Astrocyte of the cerebellum (primary cell): ENCODE measurements around the gene GPR4.

Source experiments
- DNase-seq: peaks from one replicate; pipeline ENCODE4 v3.0.0-alpha.2; 2011; ENCODE audit warnings: low read depth
- H3K4me3 ChIP-seq: 2 replicates; pipeline ENCODE4 v1.5.1; 2011; ENCODE audit warnings: mild to moderate bottlenecking, low read depth, low read length, moderate library complexity
- in situ Hi-C: cut with HindIII; loops from 2 replicates; pipeline ENCODE4 v1.10.0; 2017; ENCODE audit warnings: low sequenced_read_pairs
- TF ChIP-seq, protein P1 (sequence below): IDR thresholded peaks from 2 replicates; pipeline ENCODE4 v1.5.1; 2012; ENCODE audit warnings: low read length, low read depth, moderate library complexity, mild to moderate bottlenecking; ENCODE audit errors: missing control alignments

GPR4 gene

DNA sequence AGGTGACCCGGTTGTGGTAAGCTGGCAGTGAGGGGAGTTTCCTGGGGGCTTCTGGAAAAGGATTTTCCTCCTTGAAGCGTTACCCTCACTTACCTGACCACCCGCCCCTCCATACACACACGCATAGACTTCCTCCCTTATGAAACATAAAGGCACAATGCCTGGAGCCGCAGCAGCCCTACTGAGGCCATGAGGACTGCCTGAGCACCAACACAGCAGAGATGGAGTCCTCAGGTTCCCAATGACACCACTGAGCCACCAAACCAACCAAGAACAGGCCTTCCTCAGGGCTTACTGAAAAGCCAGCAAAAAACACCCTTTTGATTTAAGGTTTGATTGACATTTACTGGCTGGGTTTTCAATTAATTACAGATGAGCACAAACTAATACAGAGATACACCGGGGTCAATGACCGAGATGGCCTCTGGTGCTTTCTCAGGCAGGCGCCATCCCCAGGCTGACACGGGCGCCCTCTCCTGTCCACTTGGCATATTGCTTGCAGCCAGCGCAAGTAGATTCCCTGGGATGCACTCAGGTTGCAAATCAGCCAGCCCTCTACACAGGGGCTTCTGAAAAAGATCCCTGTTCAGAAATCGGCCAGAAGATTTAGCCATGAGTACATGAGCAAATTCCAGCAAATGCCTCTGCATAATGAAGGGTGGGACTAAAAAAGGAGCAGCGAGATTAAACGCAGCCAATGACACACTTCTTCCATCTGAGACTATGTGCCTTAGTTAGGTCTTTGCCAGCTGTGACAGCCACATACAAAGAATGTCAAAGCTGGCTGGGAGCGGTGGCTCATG is 32.2 kb downstream of the GPR4 start:
- no peak for DNase-seq
- in situ Hi-C loops, result no loop called here
- TF ChIP-seq, protein P1, sequence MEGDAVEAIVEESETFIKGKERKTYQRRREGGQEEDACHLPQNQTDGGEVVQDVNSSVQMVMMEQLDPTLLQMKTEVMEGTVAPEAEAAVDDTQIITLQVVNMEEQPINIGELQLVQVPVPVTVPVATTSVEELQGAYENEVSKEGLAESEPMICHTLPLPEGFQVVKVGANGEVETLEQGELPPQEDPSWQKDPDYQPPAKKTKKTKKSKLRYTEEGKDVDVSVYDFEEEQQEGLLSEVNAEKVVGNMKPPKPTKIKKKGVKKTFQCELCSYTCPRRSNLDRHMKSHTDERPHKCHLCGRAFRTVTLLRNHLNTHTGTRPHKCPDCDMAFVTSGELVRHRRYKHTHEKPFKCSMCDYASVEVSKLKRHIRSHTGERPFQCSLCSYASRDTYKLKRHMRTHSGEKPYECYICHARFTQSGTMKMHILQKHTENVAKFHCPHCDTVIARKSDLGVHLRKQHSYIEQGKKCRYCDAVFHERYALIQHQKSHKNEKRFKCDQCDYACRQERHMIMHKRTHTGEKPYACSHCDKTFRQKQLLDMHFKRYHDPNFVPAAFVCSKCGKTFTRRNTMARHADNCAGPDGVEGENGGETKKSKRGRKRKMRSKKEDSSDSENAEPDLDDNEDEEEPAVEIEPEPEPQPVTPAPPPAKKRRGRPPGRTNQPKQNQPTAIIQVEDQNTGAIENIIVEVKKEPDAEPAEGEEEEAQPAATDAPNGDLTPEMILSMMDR, result peak; percentile 83
- H3K4me3 ChIP-seq, result no peak overlapping the region

DNA sequence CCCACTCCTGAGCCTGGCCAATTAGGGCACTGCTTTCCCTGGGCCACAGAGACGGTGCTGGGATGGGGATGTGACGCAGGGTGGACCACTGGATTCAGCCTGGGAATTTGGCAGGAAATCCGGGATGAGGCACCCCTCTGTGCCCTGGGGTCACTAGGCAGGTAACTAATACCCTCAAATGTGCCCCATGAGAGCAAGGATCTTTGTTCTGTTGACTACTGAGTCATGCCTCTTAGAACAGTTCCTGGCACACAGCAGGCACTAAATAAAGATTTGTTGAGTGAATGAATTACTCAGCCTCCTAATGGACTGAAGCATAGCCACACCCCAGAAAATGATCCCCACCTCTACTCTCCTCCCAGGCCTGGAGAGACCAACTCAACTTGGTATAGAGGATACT is 33.3 kb downstream of the GPR4 start:
- in situ Hi-C loops, result no loop called here
- TF ChIP-seq, protein P1, result no peak
- peak; percentile 39 for DNase-seq
- H3K4me3 ChIP-seq, result no peak overlapping the region

DNA sequence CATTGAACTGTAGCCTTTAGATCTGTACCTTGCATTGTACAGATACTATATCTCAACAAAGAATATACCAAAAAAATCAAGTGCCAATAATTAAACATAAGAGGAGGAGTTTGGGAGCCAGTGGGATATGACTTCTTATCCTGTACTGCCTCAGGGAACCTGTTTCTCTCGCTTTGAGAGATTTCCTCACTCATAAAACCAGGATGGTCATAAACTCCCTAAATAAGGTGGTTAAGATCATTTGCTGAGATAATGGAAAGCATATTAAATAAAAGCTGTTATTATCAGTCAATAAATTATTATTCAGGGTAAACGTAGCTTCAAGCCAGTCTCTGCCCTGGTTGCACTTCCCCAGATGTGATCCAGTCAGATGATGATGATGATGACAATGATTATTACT is 34.4 kb downstream of the GPR4 start:
- no peak overlapping the region for H3K4me3 ChIP-seq
- no peak for DNase-seq
- in situ Hi-C loops, result no loop called here
- TF ChIP-seq, protein P1, result no peak

DNA sequence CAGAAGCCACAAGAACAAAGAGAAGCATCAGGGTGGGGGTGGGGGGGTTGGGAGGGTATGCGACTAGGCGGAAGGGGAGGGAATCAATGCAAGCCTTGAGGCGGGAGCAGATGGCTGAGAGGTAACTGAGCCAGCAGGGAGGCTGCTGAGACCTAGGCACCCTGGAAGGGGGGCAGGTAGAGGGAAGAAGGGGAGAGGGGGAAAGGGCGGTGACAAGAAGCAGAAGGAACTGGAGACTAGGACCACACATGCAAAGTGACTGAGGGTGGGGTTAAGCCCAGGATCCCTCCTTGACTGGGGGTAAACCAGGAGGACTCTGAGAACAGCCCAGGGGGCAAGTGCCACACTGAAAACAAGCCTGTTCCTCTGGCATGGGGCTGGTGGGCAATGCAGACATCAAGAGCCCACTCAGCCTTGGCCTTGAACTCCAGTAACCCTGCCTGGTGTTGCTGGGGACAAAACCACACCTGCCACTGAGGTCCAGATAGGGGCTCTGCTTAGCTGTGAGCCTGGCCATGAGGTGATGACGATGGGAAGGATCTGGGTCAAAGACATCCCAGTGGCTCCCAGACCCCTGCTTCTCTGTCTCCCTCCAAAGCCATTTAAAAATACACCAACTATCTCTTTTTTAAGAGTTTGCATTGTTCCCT is 37.8 kb downstream of the GPR4 start:
- DNase-seq, result no peak
- TF ChIP-seq, protein P1, result no peak
- H3K4me3 ChIP-seq, result no peak overlapping the region
- in situ Hi-C loops, result no loop called here

DNA sequence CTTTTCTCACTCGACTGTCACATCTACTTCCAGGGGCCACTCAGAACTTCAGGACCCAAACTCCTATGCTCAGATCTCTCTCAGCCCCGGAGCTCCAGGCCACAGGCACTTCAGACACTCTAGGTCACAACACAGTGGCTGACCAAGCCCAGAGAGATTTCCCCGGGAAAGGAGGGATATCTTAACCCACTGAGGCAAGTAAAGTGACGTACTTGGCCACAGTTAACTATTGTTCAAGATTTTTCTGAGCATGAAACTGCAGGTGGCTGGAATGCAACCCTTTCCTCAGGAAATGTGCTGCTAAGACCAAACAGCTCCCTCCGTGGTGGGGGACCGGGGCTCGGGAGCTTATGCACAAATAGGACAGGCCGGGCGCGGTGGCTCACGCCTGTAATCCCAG is 41.3 kb downstream of the GPR4 start:
- TF ChIP-seq, protein P1, result no peak
- H3K4me3 ChIP-seq, result no peak overlapping the region
- in situ Hi-C loops, result no loop called here
- DNase-seq, result no peak

DNA sequence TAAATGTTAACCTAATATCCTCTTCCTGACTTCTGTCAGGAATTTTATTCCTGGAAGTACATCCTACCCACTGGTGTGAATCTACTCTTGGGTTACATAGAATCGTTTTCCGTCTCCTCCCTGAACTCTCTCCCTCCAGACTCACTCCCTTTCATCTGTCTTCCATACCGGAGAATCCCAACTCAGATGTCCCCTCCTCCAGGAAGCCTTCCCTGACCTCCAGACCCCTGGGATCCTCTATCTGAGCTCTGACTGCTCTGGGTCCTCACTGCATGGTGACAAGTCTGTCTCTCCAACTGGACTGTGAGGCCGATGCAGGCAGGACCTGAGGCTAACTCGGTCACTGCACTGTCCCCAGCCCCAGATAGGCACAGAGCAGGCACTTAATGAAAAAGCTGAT is 42.0 kb downstream of the GPR4 start:
- DNase-seq, result no peak
- no peak overlapping the region for H3K4me3 ChIP-seq
- TF ChIP-seq, protein P1, result no peak
- in situ Hi-C loops, result no loop called here
